Hepatocyte (in vitro differentiated cells): ENCODE results near the gene DOC2A. TPM values are rescaled to one million over a fixed set of nuclear protein-coding genes. Genes with fewer than 3 reads are reported as not detected.

Experiments used
- DNase-seq: peaks from one replicate; pipeline ENCODE4 v3.0.0-alpha.2; 2016; ENCODE audit warnings: low spot score
- H2AFZ ChIP-seq: fragments of 200-600 bp; sonication (generic); 2 replicates; pipeline ENCODE4 v1.6.0; 2016; ENCODE audit warnings: antibody characterized with exemption, mild to moderate bottlenecking
- H3K27ac ChIP-seq: fragments of 200-600 bp; sonication (generic); 2 replicates; pipeline ENCODE4 v1.5.1; 2016; ENCODE audit warnings: mild to moderate bottlenecking
- H3K27me3 ChIP-seq: fragments of 200-600 bp; sonication (generic); 2 replicates; pipeline ENCODE4 v1.6.1; 2016
- H3K36me3 ChIP-seq: fragments of 200-600 bp; sonication (generic); replicated peaks from 2 replicates; pipeline ENCODE4 v1.5.1; 2016; ENCODE audit warnings: low read depth; ENCODE audit not compliant: insufficient read depth
- H3K4me1 ChIP-seq: fragments of 200-600 bp; sonication (generic); 2 replicates; pipeline ENCODE4 v1.5.1; 2016; ENCODE audit warnings: mild to moderate bottlenecking, moderate library complexity; ENCODE audit not compliant: insufficient read depth
- H3K4me2 ChIP-seq: fragments of 200-600 bp; sonication (generic); 2 replicates; pipeline ENCODE4 v1.6.0; 2016
- H3K4me3 ChIP-seq: fragments of 200-600 bp; sonication (generic); 2 replicates; pipeline ENCODE4 v1.5.1; 2016; ENCODE audit warnings: mild to moderate bottlenecking
- H3K79me2 ChIP-seq: fragments of 200-600 bp; sonication (generic); 2 replicates; pipeline ENCODE4 v1.6.0; 2017; ENCODE audit warnings: mild to moderate bottlenecking
- H3K9me2 ChIP-seq: fragments of 200-600 bp; sonication (generic); replicated peaks from 2 replicates; pipeline ENCODE4 v1.6.0; 2017; ENCODE audit warnings: mild to moderate bottlenecking; ENCODE audit not compliant: insufficient read depth
- H3K9me3 ChIP-seq: fragments of 200-600 bp; sonication (generic); 2 replicates; pipeline ENCODE4 v1.5.1; 2016; ENCODE audit warnings: low read depth, mild to moderate bottlenecking
- H4K20me1 ChIP-seq: fragments of 200-600 bp; sonication (generic); 2 replicates; pipeline ENCODE4 v1.6.0; 2016; ENCODE audit warnings: mild to moderate bottlenecking; ENCODE audit not compliant: insufficient read depth, poor library complexity, severe bottlenecking
- CTCF ChIP-seq: fragments of 200-600 bp; sonication (generic); IDR thresholded peaks from 2 replicates; pipeline ENCODE4 v1.5.1; 2016; ENCODE audit warnings: antibody characterized with exemption, mild to moderate bottlenecking; ENCODE audit not compliant: poor library complexity
- EZH2 ChIP-seq: fragments of 200-600 bp; sonication (generic); IDR thresholded peaks from 2 replicates; pipeline ENCODE4 v1.6.1; 2016; ENCODE audit warnings: antibody characterized with exemption, mild to moderate bottlenecking, borderline replicate concordance
- EZH2phosphoT487 ChIP-seq: fragments of 200-600 bp; sonication (generic); IDR thresholded peaks from one replicate; pipeline ENCODE4 v1.6.1; 2018; ENCODE audit warnings: antibody characterized with exemption, mild to moderate bottlenecking, low read depth, moderate library complexity; ENCODE audit not compliant: unreplicated experiment, severe bottlenecking
- WGBS: methylation state at CpG from one replicate; pipeline ENCODE4 v1.1.6; 2016; ENCODE audit warnings: low lambda C conversion rate; ENCODE audit errors: missing lambda C conversion rate; 5-methylcytosine and 5-hydroxymethylcytosine counted together
- polyA plus RNA-seq: library from polyadenylated mRNA; unstranded; fragments of >200 nt; fragmentation: Nextera tagmentation; extraction: Ambion mirVana; gene quantifications from 2 replicates; pipeline ENCODE4 v1.2.1, GENCODE V29; 2016
- total RNA-seq: library from RNA; depleted of rRNA; stranded (reverse); fragments of >200 nt; gene quantifications from 2 replicates; pipeline ENCODE4 v1.2.3, GENCODE V29; 2014

Gene DOC2A
- total and polyA plus RNA-seq, 2 experiments from 2014 or later, result 6.9 to 13.0 TPM

- H3K9me3 ChIP-seq, result no peaks in the 10 kb centered on the region
- no peak for TF ChIP-seq EZH2
- TF ChIP-seq CTCF, result no peak
- no peak for TF ChIP-seq EZH2phosphoT487
- no peaks in the 10 kb centered on the region for H3K79me2 ChIP-seq
- H3K4me1 ChIP-seq, result no peaks in the 10 kb centered on the region
- no peak overlapping the region for H3K4me2 ChIP-seq
- H3K36me3 ChIP-seq, result no peaks in the 10 kb centered on the region
- H3K4me3 ChIP-seq, result no peak overlapping the region
- H3K27me3 ChIP-seq, result no peaks in the 10 kb centered on the region
- no peak overlapping the region for H3K27ac ChIP-seq
- H4K20me1 ChIP-seq, result no peaks in the 10 kb centered on the region
- H3K9me2 ChIP-seq, result no peaks in the 10 kb centered on the region
- no peak overlapping the region for H2AFZ ChIP-seq
- DNase-seq, result no peak
- 99% methylated on average over 12 of the region's 12 CpGs for WGBS
Measured at GRCh38 chr16:29983420-29984136, 27.2 kb downstream of the DOC2A start.

DNA sequence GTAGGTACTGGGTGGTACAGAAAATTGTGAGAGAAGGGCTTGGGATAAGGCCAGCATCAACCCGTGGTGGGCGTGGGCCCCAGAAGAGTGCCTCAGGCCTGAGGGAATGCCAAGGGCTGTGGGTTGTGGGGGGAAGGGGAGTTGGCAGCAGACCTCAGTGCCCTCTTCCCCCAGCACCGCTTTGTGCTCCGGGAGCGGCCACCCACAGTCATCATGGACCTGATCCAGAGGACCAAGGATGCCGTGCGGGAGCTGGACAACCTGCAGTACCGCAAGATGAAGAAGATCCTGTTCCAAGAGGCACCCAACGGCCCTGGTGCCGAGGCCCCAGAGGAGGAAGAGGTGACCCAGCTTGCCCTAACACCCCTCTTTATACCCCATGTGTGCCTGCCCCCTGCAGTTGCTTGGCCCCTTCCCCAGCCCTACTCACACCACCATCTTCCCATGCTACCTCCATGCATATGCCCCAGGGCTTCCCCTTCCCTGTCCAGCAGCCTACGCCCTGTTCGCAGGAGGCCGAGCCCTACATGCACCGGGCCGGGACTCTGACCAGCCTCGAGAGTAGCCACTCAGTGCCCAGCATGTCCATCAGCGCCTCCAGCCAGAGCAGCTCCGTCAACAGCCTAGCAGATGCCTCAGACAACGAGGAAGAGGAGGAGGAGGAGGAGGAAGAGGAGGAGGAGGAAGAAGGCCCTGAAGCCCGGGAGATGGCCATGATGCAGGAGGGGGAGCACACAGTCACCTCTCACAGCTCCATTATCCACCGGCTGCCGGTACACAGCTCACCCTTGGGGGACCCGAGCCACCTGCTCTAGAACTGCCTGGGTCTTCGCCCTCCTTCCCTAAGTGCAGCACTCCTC lies 28.0 kb downstream of the DOC2A start:
- Histone ChIP-seq H3K9me3 (no peaks in the 10 kb centered on the region), H3K4me1 (no peaks in the 10 kb centered on the region), H3K36me3 (no peaks in the 10 kb centered on the region), H3K27me3 (no peaks in the 10 kb centered on the region), H3K4me2 (no peak overlapping the region), H3K79me2 (peaks cover 2% of the 10 kb centered on the region), H3K4me3 (no peak overlapping the region), H3K9me2 (no peaks in the 10 kb centered on the region), H4K20me1 (peaks cover 7% of the 10 kb centered on the region), H2AFZ (no peak overlapping the region), H3K27ac (no peak overlapping the region)
- DNase-seq, result no peak
- 95% methylated on average over 24 of the region's 24 CpGs for WGBS
- TF ChIP-seq EZH2, result no peak

GRCh38 chr16:29978564-29979270 lies 32.1 kb downstream of the DOC2A start:
- Histone ChIP-seq H3K36me3 (no peaks in the 10 kb centered on the region), H3K4me2 (no peak overlapping the region), H3K4me3 (no peak overlapping the region), H3K4me1 (peaks cover 20% of the 10 kb centered on the region), H2AFZ (no peak overlapping the region), H4K20me1 (peaks cover 43% of the 10 kb centered on the region), H3K79me2 (peaks cover 41% of the 10 kb centered on the region), H3K9me3 (no peaks in the 10 kb centered on the region), H3K27ac (no peak overlapping the region), H3K9me2 (no peaks in the 10 kb centered on the region), H3K27me3 (no peaks in the 10 kb centered on the region)
- 97% methylated on average over 9 of the region's 9 CpGs for WGBS
- no peak for TF ChIP-seq EZH2
- TF ChIP-seq CTCF, result no peak
- TF ChIP-seq EZH2phosphoT487, result no peak
- DNase-seq, result no peak
